HG03521 (cell line): ENCODE results near the gene HDAC10.

ENCODE experiments used
- ATAC-seq: cut with Tn5 transposase; IDR thresholded peaks from one replicate; pipeline ENCODE4 v1.9.1; 2021; ENCODE audit warnings: mild to moderate bottlenecking, moderate library complexity; ENCODE audit not compliant: unreplicated experiment

Gene HDAC10

GRCh38 chr22:50250555-50251476 is at the start of gene HDAC10:
TSS of gene HDAC10 (minus strand) at chr22:50251265. CDS start at chr22:50251032, 233 bp downstream.
- peak; percentile 56 for ATAC-seq

GRCh38 chr22:50300620-50301257 is 49.7 kb upstream of the HDAC10 start:
- ATAC-seq, result no peak

GRCh38 chr22:50299785-50300619 is 48.9 kb upstream of the HDAC10 start:
- ATAC-seq, result no peak

- ATAC-seq, result no peak
Observed at GRCh38 chr22:50298937-50299784, 48.1 kb upstream of the HDAC10 start.

GRCh38 chr22:50298266-50298637 is 47.2 kb upstream of the HDAC10 start:
- no peak for ATAC-seq

GRCh38 chr22:50297510-50298265 is 46.6 kb upstream of the HDAC10 start:
- ATAC-seq, result no peak

GRCh38 chr22:50296658-50297490 is 45.8 kb upstream of the HDAC10 start:
- no peak for ATAC-seq

- ATAC-seq, result no peak
Observed at GRCh38 chr22:50294319-50294656, 43.2 kb upstream of the HDAC10 start.

- no peak for ATAC-seq
Observed at GRCh38 chr22:50293441-50294318, 42.6 kb upstream of the HDAC10 start.

GRCh38 chr22:50292643-50293440 is 41.8 kb upstream of the HDAC10 start:
- ATAC-seq, result no peak

GRCh38 chr22:50289942-50290630 is 39.0 kb upstream of the HDAC10 start:
- no peak for ATAC-seq

- ATAC-seq, result no peak
Observed at GRCh38 chr22:50289151-50289941, 38.3 kb upstream of the HDAC10 start.

GRCh38 chr22:50287731-50288130 is 36.7 kb upstream of the HDAC10 start:
- ATAC-seq, result no peak

- ATAC-seq, result no peak
Observed at GRCh38 chr22:50286701-50287318, 35.7 kb upstream of the HDAC10 start.

- ATAC-seq, result no peak
Observed at GRCh38 chr22:50286275-50286674, 35.2 kb upstream of the HDAC10 start.
